KOPT-K1 (cell line): ENCODE measurements around the gene RHBG.

Source experiments
- H3K27ac ChIP-seq: fragments of 200-600 bp; sonication (generic); 2 replicates; pipeline ENCODE4 v1.5.1; 2016; ENCODE audit warnings: antibody characterized with exemption, mild to moderate bottlenecking, low read depth, low read length; ENCODE audit not compliant: poor library complexity, severe bottlenecking
- H3K36me3 ChIP-seq: fragments of 200-600 bp; sonication (generic); 2 replicates; pipeline ENCODE4 v1.5.1; 2017; ENCODE audit warnings: antibody characterized with exemption, mild to moderate bottlenecking, low read length, moderate library complexity; ENCODE audit not compliant: insufficient read depth
- H3K9me3 ChIP-seq: fragments of 200-600 bp; sonication (generic); 2 replicates; pipeline ENCODE4 v1.5.1; 2017; ENCODE audit warnings: antibody characterized with exemption, low read length, mild to moderate bottlenecking; ENCODE audit not compliant: insufficient read depth, poor library complexity, severe bottlenecking

Gene RHBG

GRCh38 chr1:156431366-156431765, 62.4 kb downstream of the RHBG start:
- H3K27ac ChIP-seq = no peak overlapping the region
- H3K9me3 ChIP-seq = no peaks in the 10 kb centered on the region

GRCh38 chr1:156431769-156432668, 63.0 kb downstream of the RHBG start:
- Histone ChIP-seq H3K36me3 (no peaks in the 10 kb centered on the region), H3K27ac (no peak overlapping the region), H3K9me3 (no peaks in the 10 kb centered on the region)

More at GRCh38 chr1:156431366-156431765, 62.4 kb downstream of the RHBG start:
- H3K36me3 ChIP-seq = no peaks in the 10 kb centered on the region

GRCh38 chr1:156432669-156433018, 63.6 kb downstream of the RHBG start:
- no peaks in the 10 kb centered on the region for H3K36me3 ChIP-seq
- H3K9me3 ChIP-seq = no peaks in the 10 kb centered on the region
- H3K27ac ChIP-seq = no peak overlapping the region

- H3K9me3 ChIP-seq = no peaks in the 10 kb centered on the region
- no peaks in the 10 kb centered on the region for H3K36me3 ChIP-seq
- no peak overlapping the region for H3K27ac ChIP-seq
These were observed 64.0 kb downstream of the RHBG start for GRCh38 chr1:156433032-156433431.

- Histone ChIP-seq H3K36me3 (no peaks in the 10 kb centered on the region), H3K27ac (no peak overlapping the region), H3K9me3 (no peaks in the 10 kb centered on the region)
These were observed 64.6 kb downstream of the RHBG start for GRCh38 chr1:156433602-156434001.
